GM12872 (cell line): ENCODE measurements around the gene ATPAF2.

ENCODE experiments used
- CTCF ChIP-seq: IDR thresholded peaks from 3 replicates; pipeline ENCODE4 v1.5.1; 2011; ENCODE audit warnings: low read depth, mild to moderate bottlenecking, low read length, moderate library complexity; ENCODE audit not compliant: insufficient read depth

The ATPAF2 gene

GRCh38 chr17:17972126-17972951 is 66.6 kb downstream of the ATPAF2 start, which contains the start of the genes DRC3 and TOM1L2:
Gene DRC3 (plus strand): TSS chr17:17972862. CDS start chr17:17977599, 4,737 bp downstream.
Gene TOM1L2 (minus strand): TSS chr17:17972400. CDS start chr17:17972313, 87 bp downstream.
- TF ChIP-seq CTCF: no peak

GRCh38 chr17:17971431-17972125 is 67.4 kb downstream of the ATPAF2 start:
- no peak for TF ChIP-seq CTCF

GRCh38 chr17:17970699-17971430 is 68.1 kb downstream of the ATPAF2 start:
- TF ChIP-seq CTCF: no peak
